WERI-Rb-1 (cell line): ENCODE measurements around the gene EMCN.

Experiments
- DNase-seq: peaks from one replicate; pipeline ENCODE4 v3.0.0-alpha.2; 2020
- H3K27ac ChIP-seq: fragments of 250-450 bp; sonication (Bioruptor Pico); 2 replicates; pipeline ENCODE4 v1.5.1; 2020; ENCODE audit warnings: mild to moderate bottlenecking, moderate library complexity
- H3K27me3 ChIP-seq: fragments of 250-450 bp; sonication (Bioruptor Pico); 2 replicates; pipeline ENCODE4 v1.5.1; 2021; ENCODE audit warnings: mild to moderate bottlenecking, low read depth, moderate library complexity; ENCODE audit not compliant: insufficient read depth, severe bottlenecking
- H3K36me3 ChIP-seq: fragments of 250-450 bp; sonication (Bioruptor Pico); 2 replicates; pipeline ENCODE4 v1.5.1; 2020; ENCODE audit warnings: mild to moderate bottlenecking, moderate library complexity
- H3K4me3 ChIP-seq: 2 replicates; pipeline ENCODE4 v1.5.1; 2011; ENCODE audit warnings: low read depth, mild to moderate bottlenecking, control low read depth, low read length
- H3K9me3 ChIP-seq: fragments of 250-450 bp; sonication (Bioruptor Pico); 2 replicates; pipeline ENCODE4 v1.5.1; 2021; ENCODE audit warnings: mild to moderate bottlenecking, moderate library complexity; ENCODE audit not compliant: severe bottlenecking
- CTCF ChIP-seq: IDR thresholded peaks from 2 replicates; pipeline ENCODE4 v1.5.1; 2011; ENCODE audit warnings: low read depth, mild to moderate bottlenecking, control low read depth, inconsistent platforms, low read length

Gene EMCN, protein sequence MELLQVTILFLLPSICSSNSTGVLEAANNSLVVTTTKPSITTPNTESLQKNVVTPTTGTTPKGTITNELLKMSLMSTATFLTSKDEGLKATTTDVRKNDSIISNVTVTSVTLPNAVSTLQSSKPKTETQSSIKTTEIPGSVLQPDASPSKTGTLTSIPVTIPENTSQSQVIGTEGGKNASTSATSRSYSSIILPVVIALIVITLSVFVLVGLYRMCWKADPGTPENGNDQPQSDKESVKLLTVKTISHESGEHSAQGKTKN

DNA sequence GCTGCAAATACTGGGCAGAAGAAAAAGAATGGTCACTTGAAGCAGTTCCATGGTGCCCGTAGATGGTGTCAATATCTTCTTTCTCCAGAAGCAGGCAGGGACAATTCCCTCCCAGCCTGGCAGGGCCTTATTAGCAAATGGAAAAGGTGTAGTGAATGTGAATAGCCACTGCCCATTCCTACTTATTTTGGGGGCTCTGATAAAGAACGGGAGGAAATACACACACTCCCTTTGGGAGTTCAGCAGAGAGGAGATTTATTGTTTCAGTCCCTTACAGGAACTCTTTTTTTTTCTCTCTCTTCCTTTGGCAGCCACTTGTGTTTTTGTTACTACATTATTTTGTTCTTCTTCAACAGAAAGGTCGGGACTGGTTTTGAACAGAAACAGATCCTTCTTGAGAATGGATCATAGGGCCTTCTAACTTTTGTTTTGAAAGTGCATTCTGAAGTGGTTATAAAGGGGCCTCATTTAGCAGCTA, at the start of gene EMCN:
TSS of gene EMCN (minus strand) at position 159 of the 478 bp plus-strand sequence. CDS start at position 51, 108 bp downstream.
- TF ChIP-seq CTCF, result no peak
- no peak for DNase-seq

GRCh38 chr4:100566396-100566795, 48.6 kb upstream of the EMCN start:
- no peak overlapping the region for H3K27ac ChIP-seq
- no peaks in the 10 kb centered on the region for H3K27me3 ChIP-seq

More for the DNA sequence above, at the start of gene EMCN:
- no peaks in the 10 kb centered on the region for H3K36me3 ChIP-seq
- no peaks in the 10 kb centered on the region for H3K9me3 ChIP-seq
- H3K27ac ChIP-seq, result no peak within 1 kb of the TSS
- H3K27me3 ChIP-seq, result no peaks in the 10 kb centered on the region
- no peak within 1 kb of the TSS for H3K4me3 ChIP-seq

DNA sequence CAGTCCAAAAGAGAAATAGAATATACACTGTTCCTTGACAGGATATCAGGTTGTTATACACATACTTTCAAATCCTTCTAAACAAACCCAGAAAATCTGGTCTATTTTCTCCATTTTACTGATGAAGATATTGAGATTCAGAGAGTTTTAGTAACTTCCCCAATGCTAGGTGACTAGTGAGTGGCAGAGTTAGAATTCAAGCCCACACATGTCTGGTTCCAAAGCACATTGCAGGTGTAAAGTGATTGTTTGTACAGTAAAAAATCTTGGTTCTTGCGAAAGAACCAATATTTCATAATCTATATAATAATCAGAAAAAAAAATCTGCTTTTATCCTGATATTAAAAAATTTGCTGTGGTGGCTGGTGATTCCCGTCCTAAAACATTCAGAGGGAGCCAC, 39.5 kb upstream of the EMCN start:
- Histone ChIP-seq H3K9me3 (no peaks in the 10 kb centered on the region), H3K27me3 (no peaks in the 10 kb centered on the region), H3K4me3 (no peak overlapping the region), H3K36me3 (no peaks in the 10 kb centered on the region), H3K27ac (no peak overlapping the region)
- no peak for TF ChIP-seq CTCF
- no peak for DNase-seq

More at GRCh38 chr4:100566396-100566795, 48.6 kb upstream of the EMCN start:
- H3K36me3 ChIP-seq, result no peaks in the 10 kb centered on the region
- no peak overlapping the region for H3K4me3 ChIP-seq
- no peak for TF ChIP-seq CTCF
- no peaks in the 10 kb centered on the region for H3K9me3 ChIP-seq
- no peak for DNase-seq

GRCh38 chr4:100555611-100556337, 38.0 kb upstream of the EMCN start:
- no peaks in the 10 kb centered on the region for H3K36me3 ChIP-seq
- H3K4me3 ChIP-seq, result no peak overlapping the region
- H3K9me3 ChIP-seq, result no peaks in the 10 kb centered on the region
- TF ChIP-seq CTCF, result no peak
- H3K27me3 ChIP-seq, result no peaks in the 10 kb centered on the region
- no peak overlapping the region for H3K27ac ChIP-seq
- DNase-seq, result no peak

GRCh38 chr4:100548200-100548560, 30.4 kb upstream of the EMCN start:
- no peak for TF ChIP-seq CTCF
- Histone ChIP-seq H3K27me3 (no peaks in the 10 kb centered on the region), H3K36me3 (no peaks in the 10 kb centered on the region), H3K9me3 (no peaks in the 10 kb centered on the region), H3K27ac (no peak overlapping the region), H3K4me3 (no peak overlapping the region)
- DNase-seq, result no peak
